ENCODE data around the gene RASGRP1.

- no peak for TF ChIP-seq POLR2AphosphoS5 (IDR thresholded peaks at IDR 0.05)
- TF ChIP-seq CTCF (IDR thresholded peaks at IDR 0.05), result no peak
- TF ChIP-seq POLR2A (IDR thresholded peaks at IDR 0.05), result no peak
Measured at GRCh38 chr15:38536201-38536676, 28.4 kb downstream of the RASGRP1 start.
